H7 (cell line): ENCODE data around the gene TBC1D5. TPM values are rescaled to one million over a fixed set of nuclear protein-coding genes. Genes with fewer than 3 reads are reported as not detected.

Source experiments
- DNase-seq: peaks from one replicate; pipeline ENCODE4 v3.0.0; 2012
- H3K27me3 ChIP-seq: 2 replicates; pipeline ENCODE4 v1.6.0; 2011; ENCODE audit warnings: mild to moderate bottlenecking, low read length; ENCODE audit not compliant: control insufficient read depth, insufficient read depth
- H3K36me3 ChIP-seq: replicated peaks from 2 replicates; pipeline ENCODE4 v1.5.1; 2011; ENCODE audit warnings: low read length; ENCODE audit not compliant: control insufficient read depth, insufficient read depth
- H3K4me3 ChIP-seq: 2 replicates; pipeline ENCODE4 v1.5.1; 2011; ENCODE audit warnings: low read depth, mild to moderate bottlenecking, control low read depth, low read length, moderate library complexity; ENCODE audit not compliant: insufficient read depth
- total RNA-seq: library from RNA; depleted of rRNA; stranded (reverse); fragments of >200 nt; shearing (Covaris generic); gene quantifications from 2 replicates; pipeline ENCODE4 v1.2.3, GENCODE V29; 2014

Gene TBC1D5
- total RNA-seq, 1 experiment from 2014 or later, result 26.8 TPM

DNA sequence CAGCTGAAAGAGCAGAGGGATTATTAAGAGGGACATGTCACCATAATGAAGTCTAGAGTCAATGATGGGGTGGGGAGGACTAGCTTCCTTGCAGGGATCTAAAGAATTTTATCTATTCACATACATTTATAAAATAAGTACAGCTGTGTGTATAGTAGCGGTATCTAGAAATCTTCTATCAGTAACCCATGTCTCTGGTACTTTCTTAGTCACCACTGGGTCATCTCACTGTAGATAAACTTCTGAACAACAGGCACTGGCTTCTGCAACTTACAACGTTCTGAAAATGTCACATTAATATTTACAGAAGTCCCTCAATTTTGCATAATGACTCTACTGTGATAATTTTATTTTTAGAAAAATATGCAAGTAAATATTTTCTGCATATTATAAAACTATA, 401.7 kb downstream of the TBC1D5 start:
- Histone ChIP-seq H3K27me3 (no peaks in the 10 kb centered on the region), H3K4me3 (no peak overlapping the region), H3K36me3 (no peaks in the 10 kb centered on the region)
- no peak for DNase-seq

DNA sequence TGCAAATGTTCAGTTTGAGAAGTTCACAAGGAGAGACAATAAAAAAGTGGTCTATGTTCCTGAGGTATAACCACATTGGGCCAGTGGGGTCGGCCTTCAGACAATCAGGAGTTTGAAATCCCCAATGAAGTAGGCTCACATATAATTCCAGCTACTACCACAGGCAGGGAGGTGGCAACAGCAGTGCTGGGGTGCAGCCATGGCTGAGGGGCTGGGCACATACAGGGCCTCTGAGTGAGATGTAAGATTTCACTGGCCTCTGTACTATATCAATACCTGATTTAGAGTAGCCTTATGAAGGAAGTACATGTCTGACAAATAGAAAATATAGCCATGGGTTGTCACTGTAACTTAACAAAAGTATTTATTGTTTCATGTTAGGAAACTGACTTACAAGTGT, 402.2 kb downstream of the TBC1D5 start:
- H3K27me3 ChIP-seq, result no peaks in the 10 kb centered on the region
- no peak for DNase-seq

DNA sequence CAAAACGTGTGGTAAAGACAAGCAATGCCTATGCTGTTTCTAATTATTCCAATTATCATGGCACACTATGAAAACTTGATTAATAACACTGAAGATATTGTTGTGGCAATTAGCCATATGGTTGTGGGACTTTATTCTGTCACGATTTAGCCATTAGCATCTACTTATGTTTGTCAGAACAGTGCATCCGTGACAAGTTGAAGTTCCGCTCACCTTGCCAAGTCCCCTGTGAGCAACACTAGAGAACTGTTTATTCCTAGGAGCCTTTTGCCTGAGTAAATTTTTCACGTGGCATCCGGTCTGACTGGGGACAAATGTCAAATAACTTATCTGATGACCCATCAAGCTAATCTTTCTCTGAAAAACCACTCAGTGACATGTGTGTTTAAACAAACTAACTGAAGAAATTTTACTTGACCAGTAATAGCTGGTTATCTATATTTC, 403.3 kb downstream of the TBC1D5 start:
- Histone ChIP-seq H3K36me3 (no peaks in the 10 kb centered on the region), H3K27me3 (no peaks in the 10 kb centered on the region), H3K4me3 (no peak overlapping the region)
- no peak for DNase-seq

More for the DNA sequence above, 402.2 kb downstream of the TBC1D5 start:
- Histone ChIP-seq H3K36me3 (no peaks in the 10 kb centered on the region), H3K4me3 (no peak overlapping the region)

DNA sequence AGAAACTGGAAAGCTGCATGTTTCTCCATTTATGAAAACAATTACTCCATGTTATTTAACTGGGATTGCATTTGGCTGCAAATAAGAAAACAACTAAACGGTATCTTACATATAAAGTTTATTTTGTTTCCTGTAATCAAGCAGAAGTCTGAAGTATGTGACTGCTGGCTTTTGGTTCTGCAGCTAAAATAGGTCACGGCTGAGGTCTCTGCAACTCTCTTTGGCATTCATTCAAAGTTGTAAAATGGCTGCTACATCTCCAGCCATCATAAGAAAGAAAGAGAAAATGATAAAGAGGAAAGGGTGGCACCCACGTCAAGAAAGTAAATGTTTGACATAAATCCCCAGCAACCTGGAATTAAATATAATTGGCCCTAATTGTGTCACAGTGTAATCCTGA, 406.1 kb downstream of the TBC1D5 start:
- DNase-seq, result no peak
- H3K4me3 ChIP-seq, result no peak overlapping the region
- H3K27me3 ChIP-seq, result no peaks in the 10 kb centered on the region
- H3K36me3 ChIP-seq, result no peaks in the 10 kb centered on the region

DNA sequence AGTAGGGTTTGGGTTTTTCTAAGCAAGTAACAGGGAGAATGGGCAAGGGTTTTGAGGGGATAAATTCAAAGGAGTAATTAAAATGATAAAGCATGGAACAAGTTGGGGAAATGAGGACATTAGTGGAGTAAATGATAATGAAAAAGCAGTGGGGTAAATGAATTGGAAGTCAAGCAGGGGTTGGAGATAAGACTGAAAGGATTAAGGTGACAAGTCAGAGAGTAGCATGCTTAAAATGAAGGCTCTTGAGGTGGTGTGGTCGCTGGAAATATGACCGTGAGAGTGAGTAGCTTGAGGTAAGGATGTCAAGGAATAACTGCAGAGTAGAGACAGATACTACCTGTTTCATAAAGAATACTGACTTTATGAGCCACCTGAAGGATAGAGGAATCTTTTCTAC, 408.5 kb downstream of the TBC1D5 start:
- no peak overlapping the region for H3K4me3 ChIP-seq
- DNase-seq, result no peak
- H3K27me3 ChIP-seq, result no peaks in the 10 kb centered on the region
- no peaks in the 10 kb centered on the region for H3K36me3 ChIP-seq

DNA sequence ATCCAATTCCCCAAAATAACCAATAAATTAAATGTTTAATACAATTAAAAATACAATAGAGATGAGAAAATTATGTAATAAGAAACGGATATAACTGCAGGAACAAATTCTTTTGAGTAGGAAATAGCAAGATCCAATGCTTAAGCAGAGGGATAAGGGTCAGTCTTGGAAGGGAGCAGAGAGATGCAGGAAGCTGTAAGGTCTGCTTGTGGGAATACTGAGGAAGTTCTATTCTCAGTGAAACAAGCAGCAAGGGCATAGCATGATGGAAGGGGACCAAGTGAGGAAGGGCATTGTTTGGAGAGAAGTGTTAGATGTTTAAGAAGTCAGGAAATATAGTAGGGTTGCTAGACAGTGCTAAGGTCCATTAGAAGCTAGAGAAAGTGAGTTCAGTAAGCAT, 409.0 kb downstream of the TBC1D5 start:
- DNase-seq, result no peak
- H3K27me3 ChIP-seq, result no peaks in the 10 kb centered on the region
- H3K36me3 ChIP-seq, result no peaks in the 10 kb centered on the region
- no peak overlapping the region for H3K4me3 ChIP-seq

DNA sequence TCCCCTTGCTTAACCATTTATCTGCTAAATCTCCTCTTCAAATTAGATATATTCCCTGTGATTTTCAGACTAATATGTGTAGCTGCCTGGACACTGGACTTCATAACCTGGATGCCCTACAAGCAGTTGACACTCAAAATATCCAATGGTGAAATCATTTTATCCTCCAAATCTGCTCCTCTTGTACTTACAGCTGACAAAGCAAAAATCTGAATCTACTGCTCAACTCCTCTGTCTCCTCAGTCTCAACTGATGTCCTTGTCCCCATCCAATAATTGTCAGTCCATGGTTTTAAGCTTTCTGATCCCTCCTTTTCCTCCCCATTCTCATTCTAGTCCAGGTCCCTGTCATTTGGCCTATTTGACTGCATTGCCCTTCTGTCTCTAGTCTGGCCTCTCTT, 411.8 kb downstream of the TBC1D5 start:
- DNase-seq, result no peak
- Histone ChIP-seq H3K27me3 (no peaks in the 10 kb centered on the region), H3K4me3 (no peak overlapping the region), H3K36me3 (no peaks in the 10 kb centered on the region)

DNA sequence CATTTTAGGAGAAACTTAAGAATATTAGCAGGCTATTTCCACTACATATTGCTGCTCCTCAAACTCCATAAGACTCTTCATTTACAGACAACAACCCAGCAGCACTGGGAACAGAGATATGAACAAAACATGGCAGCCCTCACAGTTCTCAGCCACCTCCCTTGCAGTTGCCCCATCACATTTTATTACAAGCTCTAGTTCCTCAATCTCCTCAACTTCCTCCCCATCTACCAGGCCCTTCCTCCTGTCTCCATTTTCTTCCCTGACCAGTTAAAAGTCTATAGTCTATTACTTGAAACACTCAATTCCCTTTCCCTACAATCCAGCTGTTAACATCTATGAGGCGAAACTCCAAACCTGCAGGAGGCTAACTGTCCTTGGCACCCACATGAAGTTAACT, 412.5 kb downstream of the TBC1D5 start:
- no peaks in the 10 kb centered on the region for H3K36me3 ChIP-seq
- no peaks in the 10 kb centered on the region for H3K27me3 ChIP-seq
- no peak overlapping the region for H3K4me3 ChIP-seq
- DNase-seq, result no peak

GRCh38 chr3:17322106-17322793, 420.2 kb downstream of the TBC1D5 start:
- DNase-seq, result no peak
- H3K4me3 ChIP-seq, result no peak overlapping the region
- no peaks in the 10 kb centered on the region for H3K27me3 ChIP-seq
- H3K36me3 ChIP-seq, result no peaks in the 10 kb centered on the region

GRCh38 chr3:17320266-17320665, 422.2 kb downstream of the TBC1D5 start:
- Histone ChIP-seq H3K36me3 (no peaks in the 10 kb centered on the region), H3K27me3 (no peaks in the 10 kb centered on the region), H3K4me3 (no peak overlapping the region)
- no peak for DNase-seq

DNA sequence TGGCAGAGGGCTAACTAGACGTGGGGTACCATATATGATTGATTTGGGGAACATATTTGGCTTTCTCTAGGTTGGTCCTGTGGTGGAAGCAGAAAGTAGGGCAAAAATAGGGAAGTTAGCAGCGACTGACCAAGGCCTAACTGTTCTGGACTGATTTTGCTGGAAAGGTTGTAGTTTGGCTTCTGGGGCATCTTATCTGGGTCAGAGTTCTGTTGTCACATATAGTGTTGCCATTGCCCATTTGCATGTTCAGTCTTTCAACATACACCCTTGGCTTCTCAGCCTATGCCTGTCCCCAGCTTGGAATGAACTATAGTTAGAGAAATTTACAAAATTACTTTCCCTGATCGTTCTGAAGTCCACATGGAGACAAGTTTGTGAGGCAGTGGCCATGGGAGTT, 426.5 kb downstream of the TBC1D5 start:
- H3K36me3 ChIP-seq, result no peaks in the 10 kb centered on the region
- H3K27me3 ChIP-seq, result no peaks in the 10 kb centered on the region
- DNase-seq, result no peak
- H3K4me3 ChIP-seq, result no peak overlapping the region

- no peaks in the 10 kb centered on the region for H3K27me3 ChIP-seq
Measured at GRCh38 chr3:17314171-17314570, 428.3 kb downstream of the TBC1D5 start.

GRCh38 chr3:17313746-17314145, 428.7 kb downstream of the TBC1D5 start:
- Histone ChIP-seq H3K27me3 (no peaks in the 10 kb centered on the region), H3K36me3 (no peaks in the 10 kb centered on the region), H3K4me3 (no peak overlapping the region)
- no peak for DNase-seq

More at GRCh38 chr3:17314171-17314570, 428.3 kb downstream of the TBC1D5 start:
- no peak for DNase-seq
- Histone ChIP-seq H3K4me3 (no peak overlapping the region), H3K36me3 (no peaks in the 10 kb centered on the region)

DNA sequence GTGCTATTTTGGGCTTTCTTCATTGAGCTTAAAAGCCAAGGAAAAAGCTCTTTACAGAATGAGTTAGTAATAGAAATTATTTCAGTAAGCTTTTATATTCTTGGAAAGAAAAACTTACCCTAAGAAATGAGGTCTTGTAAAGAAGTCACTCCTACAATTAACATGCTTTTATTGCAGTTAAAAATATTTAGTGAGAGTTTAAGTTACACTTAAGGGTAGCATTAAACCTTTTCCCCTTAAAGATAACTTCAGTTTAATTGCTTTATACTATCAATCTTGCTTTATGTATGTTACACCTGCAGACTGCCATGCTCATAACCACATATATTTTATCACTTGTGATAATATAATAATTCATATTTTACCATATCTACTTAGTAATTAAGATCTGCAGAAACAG, 431.4 kb downstream of the TBC1D5 start:
- Histone ChIP-seq H3K36me3 (no peaks in the 10 kb centered on the region), H3K4me3 (no peak overlapping the region), H3K27me3 (no peaks in the 10 kb centered on the region)
- DNase-seq, result no peak

DNA sequence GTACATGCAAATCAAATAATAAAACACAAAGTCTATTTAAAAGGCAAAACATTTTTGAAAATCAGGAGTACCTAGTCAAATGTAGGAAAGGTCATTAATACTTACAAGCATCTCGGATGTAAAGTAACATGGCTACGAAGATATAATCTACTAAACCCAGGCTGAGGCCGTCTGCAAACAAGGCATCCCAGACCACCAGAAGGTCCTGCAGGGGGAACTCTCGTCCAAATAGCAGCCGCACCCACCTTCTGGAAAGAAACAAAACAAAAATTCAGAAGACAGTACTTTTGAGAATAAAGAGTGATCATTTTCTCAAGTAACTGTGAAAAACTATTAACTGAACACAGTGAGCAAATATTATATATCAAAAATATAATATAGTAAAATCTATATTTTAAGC, 434.5 kb downstream of the TBC1D5 start:
- no peaks in the 10 kb centered on the region for H3K27me3 ChIP-seq
- no peak for DNase-seq
- no peak overlapping the region for H3K4me3 ChIP-seq
- H3K36me3 ChIP-seq, result no peaks in the 10 kb centered on the region

- Histone ChIP-seq H3K4me3 (no peak overlapping the region), H3K36me3 (no peaks in the 10 kb centered on the region), H3K27me3 (no peaks in the 10 kb centered on the region)
- DNase-seq, result no peak
Measured at GRCh38 chr3:17307482-17307881, 434.9 kb downstream of the TBC1D5 start.
